CD4-positive, alpha-beta T cell (primary cell): Measurements from ENCODE around the gene OSBPL6. TPM values are rescaled to one million over a fixed set of nuclear protein-coding genes. Genes with fewer than 3 reads are reported as not detected.

Experiments used
- ATAC-seq: fragments of 200-7000 bp; cut with Tn5 transposase; one replicate; pipeline ENCODE4 v1.10.0; 2022; ENCODE audit warnings: mild to moderate bottlenecking; ENCODE audit not compliant: poor library complexity
- CTCF ChIA-PET: fragments of 350-600 bp; sonication (Branson Sonifier 250); formaldehyde crosslinking; loops from one replicate; lab custom pipeline; 2021; ENCODE audit warnings: antibody characterized with exemption, inconsistent platforms; lab: Charles Lee
- POLR2A ChIA-PET: fragments of 350-600 bp; sonication (Branson Sonifier 250); formaldehyde crosslinking; loops from one replicate; lab custom pipeline; 2021; ENCODE audit warnings: antibody characterized with exemption, inconsistent platforms; lab: Charles Lee
- DNase-seq, 14 experiments: peaks; one replicate each; pipeline ENCODE4 v3.0.0-alpha.2; 2013 to 2020; ENCODE audit warnings: mixed read lengths in 2 of 14
- H3K27ac ChIP-seq, 2 donors: one replicate each; pipeline versions ENCODE4 v1.5.1 to v1.7.0; 2013; ENCODE audit warnings: low read length in 2 of 2, low read depth in 1 of 2, mild to moderate bottlenecking in 1 of 2
- H3K27me3 ChIP-seq, 2 experiments: 1 replicate in 1 of 2; 2 replicates in 1 of 2; pipeline versions ENCODE4 v1.6.1 to v1.7.0; 2013; ENCODE audit warnings: low read length in 2 of 2, control low read depth in 1 of 2, mild to moderate bottlenecking in 1 of 2, moderate library complexity in 1 of 2; ENCODE audit not compliant: insufficient read depth in 2 of 2, control insufficient read depth in 1 of 2
- H3K36me3 ChIP-seq: one replicate; pipeline ENCODE4 v1.6.1; 2013; ENCODE audit warnings: low read length, control low read depth; ENCODE audit not compliant: insufficient read depth
- H3K4me1 ChIP-seq: one replicate; pipeline ENCODE4 v1.6.1; 2013; ENCODE audit warnings: low read length, control low read depth; ENCODE audit not compliant: insufficient read depth
- H3K4me3 ChIP-seq: one replicate; pipeline ENCODE4 v1.5.1; 2013; ENCODE audit warnings: mild to moderate bottlenecking, low read length, moderate library complexity
- H3K9me3 ChIP-seq, 2 experiments: 1 replicate in 1 of 2; 2 replicates in 1 of 2; pipeline versions ENCODE4 v1.6.1 to v1.7.0; 2013; ENCODE audit warnings: low read length in 2 of 2, mild to moderate bottlenecking in 2 of 2, control low read depth in 1 of 2, moderate library complexity in 1 of 2; ENCODE audit not compliant: control insufficient read depth in 1 of 2, insufficient read depth in 1 of 2
- H3K27ac Mint-ChIP-seq: one replicate; pipeline ENCODE4 v1.8.0; 2020; ENCODE audit warnings: mixed read lengths
- H3K27me3 Mint-ChIP-seq: one replicate; pipeline ENCODE4 v1.8.0; 2021; ENCODE audit warnings: mixed read lengths
- H3K36me3 Mint-ChIP-seq: one replicate; pipeline ENCODE4 v1.8.0; 2021; ENCODE audit warnings: low read depth, mixed read lengths
- H3K4me1 Mint-ChIP-seq: one replicate; pipeline ENCODE4 v1.8.0; 2021; ENCODE audit warnings: low read depth, mixed read lengths
- H3K4me3 Mint-ChIP-seq: one replicate; pipeline ENCODE4 v1.8.0; 2020; ENCODE audit warnings: mild to moderate bottlenecking, mixed read lengths
- H3K9me3 Mint-ChIP-seq: one replicate; pipeline ENCODE4 v1.8.0; 2020; ENCODE audit warnings: mixed read lengths
- CTCF ChIP-seq: fragments of 200-600 bp; IDR thresholded peaks from one replicate; pipeline ENCODE4 v1.8.0; 2022; ENCODE audit warnings: antibody characterized with exemption, mild to moderate bottlenecking
- intact Hi-C, 2 experiments: fragments of 100-400 bp; cut with DNase I in 1 of 2; cut with micrococcal nuclease in 1 of 2; formaldehyde crosslinking; loops; one replicate each; pipeline versions ENCODE4 v1.15.1 to v1.9.0; 2023 to 2025; cut with DNase I, micrococcal nuclease
- total RNA-seq, 174 experiments: library from RNA in 2 of 174; stranded (reverse) in 2 of 174; gene quantifications; one replicate each; pipeline ENCODE4 v1.2.3 and lab custom pipeline; 2021 to 2026

The OSBPL6 gene
- total RNA-seq, 2 experiments from 2014 or later = 0.08 to 0.11 TPM

DNA sequence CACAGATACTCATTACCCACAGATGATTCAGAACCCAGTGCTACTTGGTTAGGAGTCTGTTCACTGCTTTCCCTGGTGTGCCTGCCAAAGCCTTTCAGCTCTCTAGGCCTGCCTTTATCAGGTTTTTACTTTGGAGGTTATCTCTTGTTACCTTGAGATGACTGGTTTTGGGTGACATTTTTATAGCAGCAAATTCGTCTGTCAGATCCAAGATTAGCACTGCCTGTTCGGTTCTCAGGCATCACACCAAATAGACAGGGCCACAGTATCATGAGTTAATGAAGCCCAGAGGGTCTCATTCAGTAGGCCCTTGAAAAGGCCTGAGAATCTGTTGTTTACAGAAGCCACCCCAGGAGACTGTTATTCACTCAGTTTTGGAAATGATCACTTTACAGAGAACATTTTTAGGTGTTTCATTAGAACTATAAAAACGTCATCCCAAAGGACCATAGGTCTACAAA, 121.2 kb downstream of the OSBPL6 start:
- TF ChIP-seq CTCF = no peak
- CTCF ChIA-PET = no interaction called here
- no peak for DNase-seq
- Mint-ChIP-seq H3K27me3 (peaks cover 23% of the 10 kb centered on the region), H3K9me3 (no peaks in the 10 kb centered on the region), H3K4me1 (no peaks in the 10 kb centered on the region), H3K36me3 (no peaks in the 10 kb centered on the region), H3K4me3 (no peak overlapping the region), H3K27ac (no peak overlapping the region)
- Histone ChIP-seq H3K27ac (no peak overlapping the region), H3K4me3 (no peak overlapping the region), H3K9me3 (no peaks in the 10 kb centered on the region), H3K27me3 (no peaks in the 10 kb centered on the region), H3K36me3 (no peaks in the 10 kb centered on the region), H3K4me1 (no peaks in the 10 kb centered on the region)
- intact Hi-C loops = no loop called here
- POLR2A ChIA-PET = no interaction called here
- ATAC-seq = no peak

GRCh38 chr2:178317811-178318210, 123.5 kb downstream of the OSBPL6 start:
- ChIA-PET CTCF (no interaction called here), POLR2A (no interaction called here)
- H3K36me3 Mint-ChIP-seq = no peaks in the 10 kb centered on the region
- DNase-seq (no peak), ATAC-seq (no peak)
- Histone ChIP-seq H3K27ac (no peak overlapping the region), H3K4me3 (no peak overlapping the region), H3K4me1 (no peaks in the 10 kb centered on the region), H3K36me3 (no peaks in the 10 kb centered on the region), H3K27me3 (peaks cover 0 to 8% of the 10 kb centered on the region in 2 experiments), H3K9me3 (no peaks in the 10 kb centered on the region)
- H3K4me3 Mint-ChIP-seq = no peak overlapping the region
- no peak for TF ChIP-seq CTCF
- no peak overlapping the region for H3K27ac Mint-ChIP-seq
- H3K27me3 Mint-ChIP-seq = peaks cover 22% of the 10 kb centered on the region
- H3K4me1 Mint-ChIP-seq = no peaks in the 10 kb centered on the region
- intact Hi-C loops = no loop called here
- no peaks in the 10 kb centered on the region for H3K9me3 Mint-ChIP-seq

DNA sequence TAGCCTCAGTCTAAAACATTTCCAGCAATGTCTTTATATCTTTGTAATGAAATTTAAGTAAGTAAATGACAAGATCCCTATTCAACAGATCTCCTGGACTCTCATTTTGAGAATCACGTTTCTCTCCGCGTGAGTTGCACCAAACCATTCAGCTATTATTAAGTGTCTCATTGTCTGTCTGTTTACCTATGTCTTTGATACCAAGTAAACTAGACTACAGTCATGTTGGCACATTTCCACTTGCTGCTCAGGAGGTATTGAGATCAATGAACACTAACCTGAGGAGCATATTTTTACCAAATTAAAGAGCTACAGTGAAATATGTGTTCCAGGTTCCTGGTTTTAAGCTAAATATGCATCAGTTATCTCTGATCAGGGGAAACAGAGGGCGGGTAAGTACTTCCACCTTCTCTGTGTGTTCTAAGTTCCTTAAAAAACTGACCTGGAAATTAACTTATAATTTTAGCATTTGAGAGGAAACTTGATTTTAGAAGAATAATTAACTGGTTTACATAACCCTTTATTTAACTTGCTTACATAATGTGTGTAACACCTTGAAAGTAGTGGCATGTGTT, 125.8 kb downstream of the OSBPL6 start:
- Histone ChIP-seq H3K27ac (no peak overlapping the region), H3K4me1 (no peaks in the 10 kb centered on the region), H3K27me3 (peaks cover 0 to 8% of the 10 kb centered on the region in 2 experiments), H3K9me3 (no peaks in the 10 kb centered on the region), H3K4me3 (no peak overlapping the region), H3K36me3 (no peaks in the 10 kb centered on the region)
- Mint-ChIP-seq H3K27ac (no peak overlapping the region), H3K4me3 (no peak overlapping the region), H3K4me1 (no peaks in the 10 kb centered on the region), H3K27me3 (peaks cover 31% of the 10 kb centered on the region), H3K36me3 (no peaks in the 10 kb centered on the region), H3K9me3 (no peaks in the 10 kb centered on the region)
- ChIA-PET CTCF (no interaction called here), POLR2A (interaction anchor here (0.6 kb wide), 1 partner anchor 28 kb away, joined by 3 read pairs; no protein-coding TSS in a partner anchor)
- DNase-seq (no peak), ATAC-seq (no peak)
- intact Hi-C loops = no loop called here
- no peak for TF ChIP-seq CTCF
